Parietal lobe (tissue), 1 donor: ENCODE data around the gene KRT78. TPM values are rescaled to one million over a fixed set of nuclear protein-coding genes. Genes with fewer than 3 reads are reported as not detected.

Experiments used
- total RNA-seq: library from RNA; depleted of rRNA; stranded (reverse); fragments of >200 nt; gene quantifications from one replicate; pipeline ENCODE4 v1.2.3, GENCODE V29; 2014

Gene KRT78, protein sequence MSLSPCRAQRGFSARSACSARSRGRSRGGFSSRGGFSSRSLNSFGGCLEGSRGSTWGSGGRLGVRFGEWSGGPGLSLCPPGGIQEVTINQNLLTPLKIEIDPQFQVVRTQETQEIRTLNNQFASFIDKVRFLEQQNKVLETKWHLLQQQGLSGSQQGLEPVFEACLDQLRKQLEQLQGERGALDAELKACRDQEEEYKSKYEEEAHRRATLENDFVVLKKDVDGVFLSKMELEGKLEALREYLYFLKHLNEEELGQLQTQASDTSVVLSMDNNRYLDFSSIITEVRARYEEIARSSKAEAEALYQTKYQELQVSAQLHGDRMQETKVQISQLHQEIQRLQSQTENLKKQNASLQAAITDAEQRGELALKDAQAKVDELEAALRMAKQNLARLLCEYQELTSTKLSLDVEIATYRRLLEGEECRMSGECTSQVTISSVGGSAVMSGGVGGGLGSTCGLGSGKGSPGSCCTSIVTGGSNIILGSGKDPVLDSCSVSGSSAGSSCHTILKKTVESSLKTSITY
- not detected for total RNA-seq

DNA sequence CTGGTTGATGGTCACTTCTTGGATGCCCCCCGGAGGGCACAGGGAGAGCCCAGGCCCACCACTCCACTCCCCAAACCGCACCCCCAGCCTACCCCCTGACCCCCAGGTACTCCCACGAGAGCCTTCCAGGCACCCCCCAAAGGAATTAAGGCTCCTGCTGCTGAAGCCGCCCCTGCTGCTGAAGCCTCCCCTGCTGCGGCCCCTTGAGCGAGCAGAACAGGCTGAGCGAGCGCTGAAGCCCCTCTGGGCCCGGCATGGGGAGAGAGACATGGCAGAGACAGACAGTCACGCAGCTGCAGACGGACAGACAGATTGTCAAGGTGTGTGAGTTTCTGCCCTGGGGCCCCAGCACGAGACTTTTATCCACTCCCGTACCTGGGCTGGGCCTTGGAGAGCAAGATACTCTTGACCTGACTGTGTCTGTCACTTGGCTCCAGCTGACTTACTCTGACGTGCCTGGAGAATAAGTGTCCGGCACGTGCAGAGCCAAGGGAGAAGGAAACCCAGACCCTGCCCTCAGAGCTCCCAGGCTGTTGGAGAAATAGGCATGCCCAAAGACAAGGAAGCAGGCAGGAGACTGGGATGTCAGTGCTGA is at the start of gene KRT78:
Gene KRT78, minus strand, starts transcription at position 334 of the 595 bp plus-strand sequence. Its CDS starts 64 bp downstream, at position 270.

DNA sequence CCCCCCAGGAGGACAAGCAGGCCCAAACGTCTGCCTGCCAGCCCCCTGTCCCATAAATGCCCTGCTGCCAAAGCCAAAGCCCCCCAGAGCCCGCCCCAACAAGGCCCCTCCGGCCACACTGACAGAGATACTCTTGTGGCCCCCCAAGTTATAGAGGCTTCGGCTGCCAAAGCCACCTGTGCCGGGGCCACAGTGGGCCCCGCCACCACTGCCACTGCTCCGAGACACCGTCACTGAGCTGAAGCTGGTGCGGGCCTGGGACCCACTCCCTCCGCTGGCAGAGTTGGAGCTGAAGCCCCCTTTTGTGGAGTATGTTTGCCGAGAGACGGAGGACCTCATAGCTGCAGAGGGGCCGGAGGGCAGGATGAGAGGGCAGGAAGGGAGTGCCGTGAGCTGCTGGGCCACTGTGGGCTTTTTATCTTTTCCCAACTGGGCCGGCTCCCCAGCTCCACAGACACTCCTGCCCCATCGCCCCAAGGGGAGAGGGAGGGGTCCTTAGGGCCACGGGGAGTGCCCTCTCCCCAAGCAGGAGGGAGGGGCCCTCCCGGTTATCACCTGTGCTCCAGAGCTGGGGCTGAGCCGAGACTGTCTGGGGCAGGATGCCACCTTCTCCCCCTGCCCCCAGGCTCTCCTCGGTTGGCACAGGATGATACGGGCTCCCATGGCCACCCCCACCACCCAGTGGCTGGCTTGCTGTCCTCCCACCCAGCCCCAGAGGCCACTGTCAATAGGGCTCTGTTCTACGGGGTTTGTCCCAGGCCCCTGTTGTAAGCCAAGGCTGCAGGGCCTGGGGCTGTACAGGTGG is 14.7 kb downstream of the KRT78 start, which contains the start of gene KRT79:
Gene KRT79, minus strand, starts transcription at position 390 of the 805 bp plus-strand sequence. Its CDS starts 51 bp downstream, at position 339.

DNA sequence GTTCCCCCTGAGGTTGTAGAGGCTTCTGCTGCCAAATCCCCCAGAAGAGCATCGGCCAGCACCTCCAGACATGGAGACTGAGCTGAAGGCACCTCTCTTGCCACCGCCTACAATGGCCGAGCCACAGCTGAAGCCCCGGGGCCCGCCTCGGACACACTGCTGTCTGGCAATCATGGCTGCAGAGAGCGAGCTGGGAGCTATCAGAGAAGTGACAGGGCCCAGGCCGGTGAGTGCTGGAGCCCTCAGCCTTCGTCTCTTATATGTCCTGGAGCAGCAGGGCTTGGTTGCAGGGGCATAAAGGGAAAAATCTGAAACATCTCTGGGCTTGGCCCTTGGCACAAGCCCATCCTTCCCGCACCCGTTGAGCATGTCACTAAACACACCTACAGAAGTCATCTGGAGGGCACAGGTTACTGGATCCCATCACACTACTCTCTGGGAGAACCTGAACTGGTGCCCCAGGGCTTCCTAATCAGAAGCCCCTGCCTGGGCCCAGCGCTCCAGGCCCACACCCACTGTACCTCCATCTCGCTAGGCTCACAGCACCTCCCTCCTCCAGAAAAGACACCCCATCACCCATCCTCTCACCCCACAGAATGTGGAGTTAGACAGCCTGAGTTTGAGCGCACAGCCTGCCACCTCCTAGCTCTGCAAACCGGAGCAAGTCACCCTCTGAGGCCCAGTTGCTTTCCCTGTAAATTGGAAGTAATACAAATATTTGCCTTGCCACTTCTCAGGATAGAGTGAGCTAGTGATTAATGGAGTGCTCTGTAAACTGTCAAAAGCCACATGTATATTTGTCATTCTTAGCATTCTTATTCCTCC is 34.7 kb downstream of the KRT78 start, which contains the start of gene KRT4:
Gene KRT4, minus strand, starts transcription at position 232 of the 825 bp plus-strand sequence. Its CDS starts 58 bp downstream, at position 174.

DNA sequence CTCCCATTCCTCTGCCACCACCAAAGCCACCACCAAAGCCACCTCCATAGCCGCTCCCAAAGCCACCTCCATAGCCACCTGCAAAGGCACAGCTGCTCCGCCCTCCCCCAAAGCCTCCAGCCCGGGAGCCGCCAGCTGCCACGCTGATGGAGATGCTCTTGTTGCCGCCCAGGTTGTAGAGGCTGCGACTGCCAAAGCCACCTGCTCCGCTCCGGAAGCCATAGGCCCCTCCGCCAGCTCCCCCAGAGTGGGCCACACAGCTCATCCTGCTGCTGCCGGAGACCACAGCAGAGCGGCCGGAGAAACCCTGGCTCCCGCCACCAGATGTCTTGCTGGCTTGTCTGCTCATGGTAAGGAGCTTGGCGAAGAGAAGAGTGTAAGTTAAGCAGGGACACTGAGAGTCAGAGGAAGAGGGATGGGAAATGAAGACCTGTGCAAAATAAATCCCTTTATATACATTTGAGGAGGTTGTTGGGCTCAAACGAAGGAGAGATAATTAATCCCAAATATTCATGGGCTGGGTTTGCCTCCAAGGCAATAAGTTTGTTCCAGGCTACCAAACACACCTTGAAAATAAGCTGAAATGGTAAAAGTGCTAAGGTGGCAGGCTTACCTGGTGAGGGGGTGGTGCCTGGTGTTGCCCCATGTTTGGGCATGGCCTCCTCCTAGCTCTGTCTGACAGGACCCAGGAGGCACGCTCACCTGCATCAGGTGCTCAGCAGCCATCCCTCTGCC is 52.9 kb downstream of the KRT78 start, which contains the start of gene KRT3:
Gene KRT3, minus strand, starts transcription at position 424 of the 735 bp plus-strand sequence. Its CDS starts 75 bp downstream, at position 349.

Other genes starting within 250 kb of the KRT78 start
- not detected for gene KRT72, start 247.5 kb downstream of the KRT78 start, total RNA-seq
- not detected for gene KRT73, start 230.4 kb downstream of the KRT78 start, total RNA-seq
- not detected for gene KRT2, start 196.8 kb downstream of the KRT78 start, total RNA-seq
- gene KRT1, start 168.6 kb downstream of the KRT78 start, total RNA-seq, result 0.31 TPM
- not detected for gene KRT77, start 145.5 kb downstream of the KRT78 start, total RNA-seq
- gene KRT76, start 71.6 kb downstream of the KRT78 start, total RNA-seq, result not detected
- gene KRT3, start 52.9 kb downstream of the KRT78 start, total RNA-seq, result not detected
- gene KRT4, start 34.9 kb downstream of the KRT78 start, total RNA-seq, result not detected
- gene KRT79, start 14.7 kb downstream of the KRT78 start, total RNA-seq, result not detected
- gene KRT8, start 56.1 kb upstream of the KRT78 start, total RNA-seq, result not detected
- gene KRT18, start 100.1 kb upstream of the KRT78 start, total RNA-seq, result 1.3 TPM
- 763 TPM for gene EIF4B, start 157.5 kb upstream of the KRT78 start, total RNA-seq
- gene TNS2, start 201.1 kb upstream of the KRT78 start, total RNA-seq, result 31.6 TPM
- 24.1 TPM for gene SPRYD3, start 230.4 kb upstream of the KRT78 start, total RNA-seq
- 3.8 TPM for gene IGFBP6, start 248.7 kb upstream of the KRT78 start, total RNA-seq